GM23248 (cell line): ENCODE data around the gene GARRE1.

Experiments used
- EZH2 ChIP-seq: fragments of 200-600 bp; sonication (generic); IDR thresholded peaks from 2 replicates; pipeline ENCODE4 v1.6.1; 2018; ENCODE audit warnings: antibody characterized with exemption, mild to moderate bottlenecking; ENCODE audit not compliant: insufficient read depth, poor library complexity, severe bottlenecking
- EZH2phosphoT487 ChIP-seq: fragments of 200-600 bp; sonication (generic); IDR thresholded peaks from 2 replicates; pipeline ENCODE4 v1.6.1; 2018; ENCODE audit warnings: antibody characterized with exemption, moderate library complexity, mild to moderate bottlenecking, low read depth; ENCODE audit not compliant: insufficient read depth

DNA sequence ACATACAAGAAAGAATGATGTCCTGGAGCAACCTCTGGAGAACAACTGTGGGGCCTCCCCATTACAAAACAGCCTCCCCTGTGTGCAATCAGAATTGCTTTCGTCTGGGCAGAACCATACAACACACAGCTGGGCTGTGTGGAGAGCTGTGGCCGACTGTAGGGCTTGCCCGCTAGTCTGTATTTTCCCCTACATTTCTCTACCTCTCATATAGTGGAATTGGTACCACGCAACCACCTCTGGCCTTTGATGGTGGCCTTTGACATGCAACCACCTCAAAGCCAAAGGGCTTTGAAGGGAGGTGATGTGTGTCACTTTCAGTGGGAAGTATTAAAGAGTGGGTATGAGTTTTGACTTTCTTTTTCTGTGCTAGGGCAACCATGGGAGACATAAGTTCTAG, 34.0 kb downstream of the GARRE1 start:
- TF ChIP-seq EZH2, result no peak
- TF ChIP-seq EZH2phosphoT487, result no peak
